PC-3 (cell line): ENCODE measurements around the gene ZCWPW1. TPM values are rescaled to one million over a fixed set of nuclear protein-coding genes. Genes with fewer than 3 reads are reported as not detected.
A peak's percentile ranks its signal among the peaks of the same experiment; 100 is the strongest.

Experiments
- ATAC-seq: fragments of 200-7000 bp; cut with Tn5 transposase; 2 replicates; pipeline ENCODE4 v1.9.1; 2020; ENCODE audit warnings: mild to moderate bottlenecking, moderate library complexity
- BruUV-seq: library from RNA; stranded (reverse); fragments of 400-500 nt; replicated peaks from 2 replicates; lab custom pipeline; 2021; lab: Mats Ljungman, UMichigan
- CTCF ChIA-PET: fragments of 300-600 bp; sonication (Branson Sonifier 250); formaldehyde crosslinking; loops from one replicate; lab custom pipeline; 2022; ENCODE audit warnings: antibody characterized with exemption; lab: Charles Lee
- POLR2A ChIA-PET: fragments of 300-600 bp; sonication (Branson Sonifier 250); formaldehyde crosslinking; loops from one replicate; lab custom pipeline; 2022; ENCODE audit warnings: antibody characterized with exemption; ENCODE audit not compliant: unreplicated experiment; lab: Charles Lee
- DNase-seq: peaks from one replicate; pipeline ENCODE4 v3.0.0-alpha.2; 2015
- H2AFZ ChIP-seq: fragments of 300-600 bp; sonication (generic); 2 replicates; pipeline ENCODE4 v1.6.0; 2016; ENCODE audit warnings: antibody characterized with exemption, low read length
- H3F3A ChIP-seq: fragments of 300-600 bp; sonication (generic); one replicate; pipeline ENCODE4 v1.6.0; 2017; ENCODE audit warnings: antibody characterized with exemption, low read length, control low read depth, mild to moderate bottlenecking; ENCODE audit not compliant: unreplicated experiment
- H3K27ac ChIP-seq: fragments of 300-600 bp; sonication (generic); 2 replicates; pipeline ENCODE4 v1.5.1; 2016; ENCODE audit warnings: mild to moderate bottlenecking, low read length
- H3K27me3 ChIP-seq: fragments of 300-600 bp; sonication (generic); 2 replicates; pipeline ENCODE4 v1.6.1; 2016; ENCODE audit warnings: low read length, mixed read lengths
- H3K36me3 ChIP-seq: fragments of 300-600 bp; sonication (generic); 2 replicates; pipeline ENCODE4 v1.6.1; 2016; ENCODE audit warnings: low read depth, mixed run types, low read length, mixed read lengths
- H3K4me1 ChIP-seq: fragments of 300-600 bp; sonication (generic); 2 replicates; pipeline ENCODE4 v1.5.1; 2016; ENCODE audit warnings: low read length; ENCODE audit not compliant: insufficient read depth
- H3K4me2 ChIP-seq: fragments of 300-600 bp; sonication (generic); 2 replicates; pipeline ENCODE4 v1.6.0; 2016; ENCODE audit warnings: low read length
- H3K4me3 ChIP-seq: fragments of 300-600 bp; sonication (generic); 2 replicates; pipeline ENCODE4 v1.5.1; 2016; ENCODE audit warnings: mild to moderate bottlenecking, low read length, mixed read lengths
- H3K79me2 ChIP-seq: fragments of 300-600 bp; sonication (generic); 2 replicates; pipeline ENCODE4 v1.6.1; 2017; ENCODE audit warnings: low read length, mixed read lengths
- H3K9ac ChIP-seq: fragments of 300-600 bp; sonication (generic); 2 replicates; pipeline ENCODE4 v1.6.0; 2016; ENCODE audit warnings: mild to moderate bottlenecking, low read length
- H3K9me2 ChIP-seq: fragments of 300-600 bp; sonication (generic); replicated peaks from 2 replicates; pipeline ENCODE4 v1.6.1; 2016; ENCODE audit warnings: mixed run types, low read length, mixed read lengths
- H3K9me3 ChIP-seq: fragments of 300-600 bp; sonication (generic); 2 replicates; pipeline ENCODE4 v1.6.1; 2016; ENCODE audit warnings: low read length, mixed read lengths
- H4K20me1 ChIP-seq: fragments of 300-600 bp; sonication (generic); 2 replicates; pipeline ENCODE4 v1.6.1; 2016; ENCODE audit warnings: low read length, mixed read lengths
- EZH2 ChIP-seq: fragments of 300-600 bp; sonication (generic); IDR thresholded peaks from one replicate; pipeline ENCODE4 v1.6.1; 2017; ENCODE audit warnings: antibody characterized with exemption, mild to moderate bottlenecking, low read length; ENCODE audit not compliant: unreplicated experiment
- EZH2phosphoT487 ChIP-seq: fragments of 300-600 bp; sonication (generic); IDR thresholded peaks from 2 replicates; pipeline ENCODE4 v1.6.1; 2018; ENCODE audit warnings: mild to moderate bottlenecking, antibody characterized with exemption, low read length, borderline replicate concordance
- intact Hi-C: fragments of 100-400 bp; cut with micrococcal nuclease; formaldehyde crosslinking; loops from 2 replicates; pipeline ENCODE4 v1.9.0; 2023
- total RNA-seq: library from RNA; depleted of rRNA; stranded (reverse); fragments of >200 nt; gene quantifications from 2 replicates; pipeline ENCODE4 v1.2.3, GENCODE V29; 2014
- TF ChIP-seq, protein P1 (sequence below): fragments of 300-600 bp; sonication (generic); conservative IDR thresholded peaks from 2 replicates; pipeline ENCODE4 v1.5.1; 2017; ENCODE audit warnings: antibody characterized with exemption, low read depth, mild to moderate bottlenecking, low read length

The ZCWPW1 gene
- total RNA-seq, 1 experiment from 2014 or later, result 2.2 TPM

DNA sequence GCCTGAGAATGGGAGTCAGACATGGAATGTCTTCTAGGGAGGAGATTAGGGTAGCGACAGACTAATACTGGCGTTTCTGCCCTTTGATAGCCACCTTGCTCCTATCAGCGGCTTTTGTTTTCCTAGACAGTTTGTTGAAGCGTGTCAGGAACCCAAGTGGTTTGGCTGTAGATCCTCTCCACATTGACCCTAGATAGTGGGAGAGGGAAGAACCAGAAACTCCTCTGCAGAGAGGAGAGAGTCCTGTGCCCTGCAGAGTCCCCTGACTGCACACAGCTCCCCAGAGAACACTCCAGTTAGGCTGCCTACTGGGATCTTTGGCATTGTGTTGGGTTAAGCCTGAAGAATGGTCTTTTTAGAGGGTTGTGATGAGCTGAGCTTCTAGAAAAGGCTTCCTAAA, 3.5 kb upstream of the ZCWPW1 start:
- DNase-seq, result no peak

DNA sequence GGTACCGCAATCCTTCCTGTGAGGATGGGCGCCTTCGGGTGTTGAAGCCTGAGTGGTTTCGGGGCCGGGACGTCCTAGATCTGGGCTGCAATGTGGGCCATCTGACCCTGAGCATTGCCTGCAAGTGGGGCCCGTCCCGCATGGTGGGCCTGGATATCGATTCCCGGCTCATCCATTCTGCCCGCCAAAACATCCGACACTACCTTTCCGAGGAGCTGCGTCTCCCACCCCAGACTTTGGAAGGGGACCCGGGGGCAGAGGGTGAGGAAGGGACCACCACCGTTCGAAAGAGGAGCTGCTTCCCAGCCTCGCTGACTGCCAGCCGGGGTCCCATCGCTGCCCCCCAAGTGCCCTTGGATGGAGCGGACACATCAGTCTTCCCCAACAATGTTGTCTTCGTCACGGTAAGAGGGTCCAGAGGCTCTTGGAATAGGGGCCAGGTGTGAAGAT, 2.8 kb upstream of the ZCWPW1 start:
- H3K79me2 ChIP-seq, result peaks cover 67% of the 10 kb centered on the region
- peak overlapping the region; percentile 95 for H3K4me2 ChIP-seq
- H3K36me3 ChIP-seq, result peaks cover 22% of the 10 kb centered on the region
- intact Hi-C loops, result no loop called here
- peaks cover 9% of the 10 kb centered on the region for H3F3A ChIP-seq
- H2AFZ ChIP-seq, result no peak overlapping the region
- H3K4me1 ChIP-seq, result peaks cover 34% of the 10 kb centered on the region
- H3K9me3 ChIP-seq, result no peaks in the 10 kb centered on the region
- H3K9me2 ChIP-seq, result no peaks in the 10 kb centered on the region
- ChIA-PET CTCF (no interaction called here), POLR2A (no interaction called here)
- peak overlapping the region; percentile 80; the same call in 1 of the 2 replicates for H3K4me3 ChIP-seq
- H3K27me3 ChIP-seq, result no peaks in the 10 kb centered on the region
- ATAC-seq (no peak), DNase-seq (no peak)
- no TSS peak for BruUV-seq
- no peak overlapping the region for H3K9ac ChIP-seq
- no peak overlapping the region for H3K27ac ChIP-seq
- TF ChIP-seq EZH2phosphoT487 (no peak), EZH2 (no peak)
- TF ChIP-seq, protein P1, sequence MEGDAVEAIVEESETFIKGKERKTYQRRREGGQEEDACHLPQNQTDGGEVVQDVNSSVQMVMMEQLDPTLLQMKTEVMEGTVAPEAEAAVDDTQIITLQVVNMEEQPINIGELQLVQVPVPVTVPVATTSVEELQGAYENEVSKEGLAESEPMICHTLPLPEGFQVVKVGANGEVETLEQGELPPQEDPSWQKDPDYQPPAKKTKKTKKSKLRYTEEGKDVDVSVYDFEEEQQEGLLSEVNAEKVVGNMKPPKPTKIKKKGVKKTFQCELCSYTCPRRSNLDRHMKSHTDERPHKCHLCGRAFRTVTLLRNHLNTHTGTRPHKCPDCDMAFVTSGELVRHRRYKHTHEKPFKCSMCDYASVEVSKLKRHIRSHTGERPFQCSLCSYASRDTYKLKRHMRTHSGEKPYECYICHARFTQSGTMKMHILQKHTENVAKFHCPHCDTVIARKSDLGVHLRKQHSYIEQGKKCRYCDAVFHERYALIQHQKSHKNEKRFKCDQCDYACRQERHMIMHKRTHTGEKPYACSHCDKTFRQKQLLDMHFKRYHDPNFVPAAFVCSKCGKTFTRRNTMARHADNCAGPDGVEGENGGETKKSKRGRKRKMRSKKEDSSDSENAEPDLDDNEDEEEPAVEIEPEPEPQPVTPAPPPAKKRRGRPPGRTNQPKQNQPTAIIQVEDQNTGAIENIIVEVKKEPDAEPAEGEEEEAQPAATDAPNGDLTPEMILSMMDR, result no peak
- no peaks in the 10 kb centered on the region for H4K20me1 ChIP-seq

More for the DNA sequence above, 3.5 kb upstream of the ZCWPW1 start:
- H3K27ac ChIP-seq, result no peak overlapping the region
- no peaks in the 10 kb centered on the region for H3K27me3 ChIP-seq
- peak overlapping the region; percentile 95 for H3K4me2 ChIP-seq
- H3K36me3 ChIP-seq, result peaks cover 22% of the 10 kb centered on the region
- no peak overlapping the region for H3K9ac ChIP-seq
- peak overlapping the region; percentile 80 for H3K4me3 ChIP-seq
- no peak for ATAC-seq
- peaks cover 9% of the 10 kb centered on the region for H3F3A ChIP-seq
- H3K9me3 ChIP-seq, result no peaks in the 10 kb centered on the region
- H4K20me1 ChIP-seq, result no peaks in the 10 kb centered on the region
- intact Hi-C loops, result no loop called here
- CTCF ChIA-PET, result no interaction called here
- POLR2A ChIA-PET, result no interaction called here
- H3K9me2 ChIP-seq, result no peaks in the 10 kb centered on the region
- peaks cover 67% of the 10 kb centered on the region for H3K79me2 ChIP-seq
- peaks cover 34% of the 10 kb centered on the region for H3K4me1 ChIP-seq
- no peak for TF ChIP-seq EZH2phosphoT487
- no peak overlapping the region for H2AFZ ChIP-seq
- no TSS peak for BruUV-seq

- peak overlapping the region; percentile 80 for H3K4me3 ChIP-seq
- H3K4me2 ChIP-seq, result peak overlapping the region; percentile 95
- H3F3A ChIP-seq, result peaks cover 9% of the 10 kb centered on the region
- TF ChIP-seq, protein P1, result no peak
- TF ChIP-seq EZH2 (no peak), EZH2phosphoT487 (no peak)
- H3K79me2 ChIP-seq, result peaks cover 64% of the 10 kb centered on the region
- TSS peak; percentile 1 for BruUV-seq
- H3K9ac ChIP-seq, result peak overlapping the region; percentile 99
- ATAC-seq, result no peak
- H3K27me3 ChIP-seq, result no peaks in the 10 kb centered on the region
- POLR2A ChIA-PET, result interaction anchor here (0.6 kb wide), 1 partner anchor 156 kb away, joined by 6 read pairs; no protein-coding TSS in a partner anchor
- H3K9me2 ChIP-seq, result no peaks in the 10 kb centered on the region
- H3K27ac ChIP-seq, result peak overlapping the region; percentile 98
- CTCF ChIA-PET, result no interaction called here
- H4K20me1 ChIP-seq, result no peaks in the 10 kb centered on the region
- peaks cover 34% of the 10 kb centered on the region for H3K4me1 ChIP-seq
- no peak for DNase-seq
- intact Hi-C loops, result no loop called here
- peaks cover 22% of the 10 kb centered on the region for H3K36me3 ChIP-seq
- H2AFZ ChIP-seq, result peak overlapping the region; percentile 54; the same call in 1 of the 2 replicates
- H3K9me3 ChIP-seq, result no peaks in the 10 kb centered on the region
These were observed 2.2 kb upstream of the ZCWPW1 start for GRCh38 chr7:100430493-100431285.
